K562 treated with DMSO at 1 percent for 48 hours (cell line): ENCODE results near the gene CHCHD2. TPM values are rescaled to one million over a fixed set of nuclear protein-coding genes. Genes with fewer than 3 reads are reported as not detected.

Source experiments
- total RNA-seq: library from RNA; unstranded; fragments of 300-600 nt; gene quantifications from 2 replicates; pipeline ENCODE4 v1.2.3, GENCODE V29; 2022; ENCODE audit warnings: low replicate concordance; ENCODE audit errors: extremely low read depth

CHCHD2 gene, protein sequence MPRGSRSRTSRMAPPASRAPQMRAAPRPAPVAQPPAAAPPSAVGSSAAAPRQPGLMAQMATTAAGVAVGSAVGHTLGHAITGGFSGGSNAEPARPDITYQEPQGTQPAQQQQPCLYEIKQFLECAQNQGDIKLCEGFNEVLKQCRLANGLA
- total RNA-seq = not detected in 2 replicates

GRCh38 chr7:56106108-56107073 is at the start of gene CHCHD2:
Gene CHCHD2 (minus strand): TSS chr7:56106476. CDS start chr7:56106413, 63 bp downstream.

GRCh38 chr7:56115852-56116538 is 9.7 kb upstream of the CHCHD2 start, which contains the start of gene NUPR2:
Gene NUPR2 (minus strand): TSS chr7:56116417. CDS start chr7:56116314, 103 bp downstream.

DNA sequence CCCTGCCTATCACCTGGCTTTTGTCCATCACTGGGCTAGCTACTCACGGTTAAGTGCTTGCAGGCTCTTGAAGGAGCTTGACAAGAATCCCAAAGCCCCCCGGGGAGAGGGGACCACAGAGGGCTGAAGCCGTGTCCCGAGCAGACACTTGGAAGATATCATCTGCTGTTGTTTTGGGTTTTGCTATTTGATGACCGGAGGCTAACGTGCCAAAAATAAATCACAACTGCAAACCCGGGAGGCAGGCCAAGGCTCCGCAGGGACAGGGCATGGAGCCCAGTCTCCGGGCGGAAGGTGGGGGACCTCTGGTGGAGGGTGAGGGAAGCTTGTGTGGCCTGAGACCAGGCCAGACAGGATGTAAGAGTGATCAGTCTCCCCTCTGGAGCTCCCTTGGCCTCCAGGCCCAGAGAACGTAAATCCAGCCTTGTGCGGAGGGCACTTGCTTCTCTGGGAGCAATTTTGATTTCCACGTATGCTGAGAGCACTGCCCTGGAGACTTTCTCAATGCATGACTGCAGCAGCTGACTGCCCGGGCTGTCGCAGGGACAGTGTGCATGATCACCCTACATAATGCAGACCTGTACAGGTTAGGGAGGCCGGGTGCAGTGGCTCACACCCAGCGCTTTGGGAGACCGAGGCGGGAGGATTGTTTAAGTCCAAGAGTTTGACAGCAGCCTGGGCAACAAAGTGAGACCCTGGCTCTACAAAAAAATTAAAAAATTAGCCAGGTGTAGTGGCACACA is 13.3 kb downstream of the CHCHD2 start, which contains the start of gene PHKG1:
PHKG1 (minus strand) TSS at position 164 of the 743 bp plus-strand sequence. CDS start 4,011 bp downstream, outside the sequence.

DNA sequence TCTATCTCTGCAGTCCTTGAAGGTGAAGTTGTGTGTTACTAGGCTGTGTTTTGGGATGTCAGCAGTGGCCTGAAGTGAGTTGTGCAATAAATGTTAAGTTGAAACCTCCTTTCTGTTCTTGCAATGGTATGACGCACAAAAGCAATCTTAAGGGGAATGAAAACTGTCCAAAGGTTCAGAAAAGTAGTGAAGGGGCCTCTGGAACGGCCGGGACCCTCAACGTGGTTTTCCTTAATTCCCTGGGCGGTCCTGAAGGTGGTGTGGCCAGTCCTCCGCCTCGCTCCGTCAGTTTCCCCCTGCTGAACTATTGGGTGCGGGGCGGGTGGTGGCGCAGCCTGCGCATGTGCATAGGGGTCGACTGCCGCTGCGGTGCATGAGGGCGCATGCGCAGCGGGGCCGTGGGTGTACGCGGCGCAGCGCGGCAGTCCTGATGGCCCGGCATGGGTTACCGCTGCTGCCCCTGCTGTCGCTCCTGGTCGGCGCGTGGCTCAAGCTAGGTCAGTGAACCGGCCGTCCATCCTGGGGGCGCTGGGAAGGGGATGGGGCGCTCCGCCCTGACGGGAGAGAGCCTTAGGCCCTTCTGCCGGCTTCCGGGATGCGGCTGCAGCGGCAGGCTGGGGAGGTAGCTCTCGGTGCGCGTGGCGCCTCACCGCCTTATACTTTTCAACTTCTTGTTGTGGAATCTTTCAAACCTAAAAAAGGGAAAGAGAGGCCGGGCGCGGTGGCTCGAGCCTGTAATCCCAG is 42.2 kb downstream of the CHCHD2 start, which contains the start of gene SUMF2:
SUMF2 (plus strand) TSS at position 405 of the 744 bp plus-strand sequence; CDS start at position 431, 26 bp downstream.

Other genes with a start within 250 kb of the CHCHD2 start
- not detected in 2 replicates for gene SEPTIN14, start 243.7 kb downstream of the CHCHD2 start, total RNA-seq
- not detected in 2 replicates for gene ZNF713, start 219.0 kb downstream of the CHCHD2 start, total RNA-seq
- gene MRPS17, start 154.6 kb downstream of the CHCHD2 start, total RNA-seq = not detected in 2 replicates
- not detected in 2 replicates for gene NIPSNAP2, start 141.9 kb downstream of the CHCHD2 start, total RNA-seq
- not detected in 2 replicates for gene PSPH, start 55.0 kb downstream of the CHCHD2 start, total RNA-seq
- not detected in 2 replicates for gene CCT6A, start 54.7 kb downstream of the CHCHD2 start, total RNA-seq
- not detected in 2 replicates for gene SUMF2, start 42.2 kb downstream of the CHCHD2 start, total RNA-seq
- gene PHKG1, start 13.5 kb downstream of the CHCHD2 start, total RNA-seq = not detected in 2 replicates
- gene NUPR2, start 9.9 kb upstream of the CHCHD2 start, total RNA-seq = not detected in 2 replicates